AG04450 (cell line): ENCODE results near the gene CIAO1. TPM values are rescaled to one million over a fixed set of nuclear protein-coding genes. Genes with fewer than 3 reads are reported as not detected.
"Not testable (repeated sequence)": the region's sequence is repeated elsewhere in the genome, so short reads cannot be mapped to it uniquely, and the experiment has no call there.

Experiments
- CTCF ChIA-PET: fragments of 300-600, 350-600 bp; formaldehyde crosslinking; extraction: SDS; loops from one replicate; lab custom pipeline; 2022; ENCODE audit warnings: antibody characterized with exemption, inconsistent platforms; lab: Charles Lee
- POLR2A ChIA-PET: fragments of 350-600 bp; formaldehyde crosslinking; extraction: SDS; loops from one replicate; lab custom pipeline; 2021; ENCODE audit warnings: antibody characterized with exemption, inconsistent platforms; lab: Yijun Ruan, JAX
- DNase-seq: peaks from one replicate; pipeline ENCODE4 v3.0.0-alpha.2; 2011; ENCODE audit warnings: low read depth, low spot score
- H3K27ac ChIP-seq: one replicate; pipeline ENCODE4 v1.5.1; 2012; ENCODE audit warnings: low read depth, low read length, control low read depth
- H3K27me3 ChIP-seq: one replicate; pipeline ENCODE4 v1.6.0; 2012; ENCODE audit warnings: low read length; ENCODE audit not compliant: control insufficient read depth, insufficient read depth
- H3K4me3 ChIP-seq: 2 replicates; pipeline ENCODE4 v1.5.1; 2011; ENCODE audit warnings: mild to moderate bottlenecking, low read depth, low read length, control low read depth
- H3K9me3 ChIP-seq: 2 replicates; pipeline ENCODE4 v1.5.1; 2012; ENCODE audit warnings: low read length; ENCODE audit not compliant: control insufficient read depth, insufficient read depth
- polyA plus RNA-seq: library from polyadenylated mRNA; depleted of rRNA; stranded (reverse); fragments of >200 nt; gene quantifications from 2 replicates; pipeline ENCODE4 v1.2.3, GENCODE V29; 2011
- TF ChIP-seq, protein P1 (sequence below): IDR thresholded peaks from 2 replicates; pipeline ENCODE4 v1.5.1; 2011; ENCODE audit warnings: low read depth, low read length, control low read depth, inconsistent platforms

Gene CIAO1
- polyA plus RNA-seq, 1 experiment = 65.2 TPM

DNA sequence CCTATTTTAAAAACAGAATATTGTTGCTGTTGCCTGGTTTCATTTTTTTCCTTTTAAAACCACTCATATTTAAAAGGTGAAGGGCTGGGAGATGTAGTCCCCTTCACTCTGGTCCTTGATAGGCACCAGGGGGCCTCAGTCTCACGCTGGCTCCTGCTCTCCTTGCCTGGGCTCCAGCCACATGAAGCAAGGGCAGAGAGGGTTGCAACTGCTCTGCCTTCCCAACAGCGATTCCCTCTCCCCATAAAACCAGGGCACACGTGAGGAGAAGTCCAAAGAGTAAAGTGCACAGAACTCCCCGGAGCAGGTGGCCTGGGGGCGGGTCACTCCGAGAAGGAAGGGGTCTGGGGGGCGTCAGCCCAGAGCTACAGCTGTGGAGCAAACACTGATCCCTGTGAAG, 13.0 kb upstream of the CIAO1 start:
- no peak overlapping the region for H3K27ac ChIP-seq
- no peak overlapping the region for H3K4me3 ChIP-seq
- TF ChIP-seq, protein P1, sequence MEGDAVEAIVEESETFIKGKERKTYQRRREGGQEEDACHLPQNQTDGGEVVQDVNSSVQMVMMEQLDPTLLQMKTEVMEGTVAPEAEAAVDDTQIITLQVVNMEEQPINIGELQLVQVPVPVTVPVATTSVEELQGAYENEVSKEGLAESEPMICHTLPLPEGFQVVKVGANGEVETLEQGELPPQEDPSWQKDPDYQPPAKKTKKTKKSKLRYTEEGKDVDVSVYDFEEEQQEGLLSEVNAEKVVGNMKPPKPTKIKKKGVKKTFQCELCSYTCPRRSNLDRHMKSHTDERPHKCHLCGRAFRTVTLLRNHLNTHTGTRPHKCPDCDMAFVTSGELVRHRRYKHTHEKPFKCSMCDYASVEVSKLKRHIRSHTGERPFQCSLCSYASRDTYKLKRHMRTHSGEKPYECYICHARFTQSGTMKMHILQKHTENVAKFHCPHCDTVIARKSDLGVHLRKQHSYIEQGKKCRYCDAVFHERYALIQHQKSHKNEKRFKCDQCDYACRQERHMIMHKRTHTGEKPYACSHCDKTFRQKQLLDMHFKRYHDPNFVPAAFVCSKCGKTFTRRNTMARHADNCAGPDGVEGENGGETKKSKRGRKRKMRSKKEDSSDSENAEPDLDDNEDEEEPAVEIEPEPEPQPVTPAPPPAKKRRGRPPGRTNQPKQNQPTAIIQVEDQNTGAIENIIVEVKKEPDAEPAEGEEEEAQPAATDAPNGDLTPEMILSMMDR = no peak
- POLR2A ChIA-PET = no interaction called here
- no peaks in the 10 kb centered on the region for H3K9me3 ChIP-seq
- no peaks in the 10 kb centered on the region for H3K27me3 ChIP-seq
- CTCF ChIA-PET = no interaction called here
- DNase-seq = no peak

- TF ChIP-seq, protein P1 = no peak
- no peak for DNase-seq
- ChIA-PET CTCF (no interaction called here), POLR2A (interaction anchor here (1.2 kb wide), 1 partner anchor 46 kb away, joined by 3 read pairs; no protein-coding TSS in a partner anchor)
- Histone ChIP-seq H3K27ac (no peak overlapping the region), H3K27me3 (no peaks in the 10 kb centered on the region), H3K9me3 (no peaks in the 10 kb centered on the region), H3K4me3 (no peak overlapping the region)
These were observed 11.5 kb upstream of the CIAO1 start for GRCh38 chr2:96254571-96254970.

DNA sequence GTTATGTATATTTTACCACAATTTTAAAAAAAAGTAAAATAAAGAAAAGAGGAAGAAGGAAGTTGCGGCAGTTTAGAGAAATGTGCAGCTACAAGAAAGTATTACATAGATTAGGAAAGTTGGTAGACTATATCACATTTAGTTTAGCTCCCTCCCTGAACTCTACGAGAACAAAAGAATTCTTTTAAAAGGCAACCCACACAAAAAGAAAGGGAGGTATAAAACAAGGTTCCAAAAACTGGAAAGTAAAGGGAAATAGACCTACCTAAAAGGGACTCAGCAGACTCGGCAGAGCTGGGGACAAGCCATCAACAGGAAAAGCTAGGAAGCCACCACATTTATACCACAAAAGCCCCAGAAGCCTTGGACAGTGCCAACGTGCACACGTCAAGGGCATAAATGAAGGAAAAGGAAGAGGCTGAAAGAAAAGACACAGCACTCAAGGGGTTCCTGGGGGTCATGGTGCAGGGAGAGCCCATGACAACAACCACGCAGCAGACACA, 9.4 kb upstream of the CIAO1 start:
- TF ChIP-seq, protein P1 = no peak
- ChIA-PET CTCF (no interaction called here), POLR2A (no interaction called here)
- Histone ChIP-seq H3K4me3 (no peak overlapping the region), H3K27me3 (no peaks in the 10 kb centered on the region), H3K9me3 (no peaks in the 10 kb centered on the region), H3K27ac (no peak overlapping the region)
- no peak for DNase-seq

- POLR2A ChIA-PET = not testable (repeated sequence)
These were observed 8.3 kb upstream of the CIAO1 start for GRCh38 chr2:96257744-96258143.

GRCh38 chr2:96258166-96259022, 7.6 kb upstream of the CIAO1 start:
- Histone ChIP-seq H3K27me3 (no peaks in the 10 kb centered on the region), H3K27ac (no peak overlapping the region), H3K4me3 (no peak overlapping the region), H3K9me3 (no peaks in the 10 kb centered on the region)
- CTCF ChIA-PET = no interaction called here
- POLR2A ChIA-PET = no interaction called here
- TF ChIP-seq, protein P1 = no peak
- no peak for DNase-seq

More at GRCh38 chr2:96257744-96258143, 8.3 kb upstream of the CIAO1 start:
- H3K4me3 ChIP-seq, H3K27me3 ChIP-seq, H3K9me3 ChIP-seq, CTCF ChIA-PET, DNase-seq, H3K27ac ChIP-seq: not testable (repeated sequence)
